NB4 (cell line): ENCODE data around the gene CAPNS2.

Experiments
- MYC ChIP-seq: IDR thresholded peaks from 2 replicates; pipeline ENCODE4 v1.6.1; 2011; ENCODE audit warnings: low read depth, low read length
- POLR2A ChIP-seq: IDR thresholded peaks from 2 replicates; pipeline ENCODE4 v1.6.1; 2011; ENCODE audit warnings: mild to moderate bottlenecking; ENCODE audit not compliant: insufficient read length; ENCODE audit errors: extremely low read depth
- TF ChIP-seq, protein P1 (sequence below): IDR thresholded peaks from one replicate; pipeline ENCODE4 v1.5.1; 2012; ENCODE audit warnings: low read depth, low read length
- TF ChIP-seq, protein P2 (sequence below): IDR thresholded peaks from 2 replicates; pipeline ENCODE4 v1.6.1; 2011; ENCODE audit warnings: low read depth, low read length

DNA sequence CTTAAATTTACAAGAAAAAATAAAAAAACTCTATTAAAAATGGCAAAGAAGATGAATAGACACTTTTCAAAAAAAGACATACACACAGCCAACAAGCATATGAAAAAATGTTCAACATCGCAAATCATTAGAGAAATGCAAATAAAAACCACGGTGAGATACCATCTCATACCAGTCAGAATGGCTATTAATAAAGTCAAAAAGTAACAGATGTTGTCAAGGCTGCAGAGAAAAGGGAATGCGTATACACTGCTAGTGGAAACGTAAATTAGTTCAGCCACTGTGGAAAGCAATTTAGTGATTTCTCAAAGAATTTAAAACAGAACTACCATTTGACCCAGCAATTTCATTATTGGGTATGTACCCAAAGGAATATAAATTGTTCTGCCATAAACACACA is 31.4 kb downstream of the CAPNS2 start:
- TF ChIP-seq, protein P1, sequence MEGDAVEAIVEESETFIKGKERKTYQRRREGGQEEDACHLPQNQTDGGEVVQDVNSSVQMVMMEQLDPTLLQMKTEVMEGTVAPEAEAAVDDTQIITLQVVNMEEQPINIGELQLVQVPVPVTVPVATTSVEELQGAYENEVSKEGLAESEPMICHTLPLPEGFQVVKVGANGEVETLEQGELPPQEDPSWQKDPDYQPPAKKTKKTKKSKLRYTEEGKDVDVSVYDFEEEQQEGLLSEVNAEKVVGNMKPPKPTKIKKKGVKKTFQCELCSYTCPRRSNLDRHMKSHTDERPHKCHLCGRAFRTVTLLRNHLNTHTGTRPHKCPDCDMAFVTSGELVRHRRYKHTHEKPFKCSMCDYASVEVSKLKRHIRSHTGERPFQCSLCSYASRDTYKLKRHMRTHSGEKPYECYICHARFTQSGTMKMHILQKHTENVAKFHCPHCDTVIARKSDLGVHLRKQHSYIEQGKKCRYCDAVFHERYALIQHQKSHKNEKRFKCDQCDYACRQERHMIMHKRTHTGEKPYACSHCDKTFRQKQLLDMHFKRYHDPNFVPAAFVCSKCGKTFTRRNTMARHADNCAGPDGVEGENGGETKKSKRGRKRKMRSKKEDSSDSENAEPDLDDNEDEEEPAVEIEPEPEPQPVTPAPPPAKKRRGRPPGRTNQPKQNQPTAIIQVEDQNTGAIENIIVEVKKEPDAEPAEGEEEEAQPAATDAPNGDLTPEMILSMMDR, result no peak
- no peak for TF ChIP-seq MYC
- TF ChIP-seq POLR2A, result no peak
- TF ChIP-seq, protein P2, sequence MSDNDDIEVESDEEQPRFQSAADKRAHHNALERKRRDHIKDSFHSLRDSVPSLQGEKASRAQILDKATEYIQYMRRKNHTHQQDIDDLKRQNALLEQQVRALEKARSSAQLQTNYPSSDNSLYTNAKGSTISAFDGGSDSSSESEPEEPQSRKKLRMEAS, result no peak
